Stimulated activated naive B cell treated with anti-CD40 and anti-IgM and Interleukin-4, amounts not matched to agents 10 μg/mL and 1 μg/mL and 100 μg/mL, for 72 hours (primary cell): Measurements from ENCODE around the gene PTPRN2.

Experiments used
- ATAC-seq, 2 donors: fragments of 150-1000 bp; cut with Tn5 transposase; replicated peaks; 2 replicates each; pipeline ENCODE4 v1.10.0; 2021; ENCODE audit warnings: moderate library complexity in 1 of 2
- DNase-seq: peaks from one replicate; pipeline ENCODE4 v3.0.0; 2021
- H3K27ac Mint-ChIP-seq: one replicate; pipeline ENCODE4 v1.8.0; 2022; ENCODE audit warnings: mild to moderate bottlenecking, mixed read lengths
- H3K27me3 Mint-ChIP-seq, 2 donors: one replicate each; pipeline ENCODE4 v1.8.0; 2022; ENCODE audit warnings: mixed read lengths in 2 of 2
- H3K36me3 Mint-ChIP-seq, 2 donors: one replicate each; pipeline ENCODE4 v1.8.0; 2022; ENCODE audit warnings: mixed read lengths in 2 of 2, mild to moderate bottlenecking in 1 of 2
- H3K4me1 Mint-ChIP-seq, 2 donors: one replicate each; pipeline ENCODE4 v1.8.0; 2022; ENCODE audit warnings: mixed read lengths in 2 of 2, mild to moderate bottlenecking in 1 of 2
- H3K4me3 Mint-ChIP-seq, 2 donors: one replicate each; pipeline ENCODE4 v1.8.0; 2022; ENCODE audit warnings: mild to moderate bottlenecking in 2 of 2, mixed read lengths in 2 of 2, moderate library complexity in 1 of 2
- H3K9me3 Mint-ChIP-seq, 2 donors: one replicate each; pipeline ENCODE4 v1.8.0; 2022; ENCODE audit warnings: mixed read lengths in 2 of 2, mild to moderate bottlenecking in 1 of 2

The PTPRN2 gene

GRCh38 chr7:157764946-157765537, 822.6 kb downstream of the PTPRN2 start:
- ATAC-seq (no peak), DNase-seq (no peak)
- no peak overlapping the region for H3K27ac Mint-ChIP-seq
- peaks cover 8 to 10% of the 10 kb centered on the region in 2 donors for H3K27me3 Mint-ChIP-seq
- H3K4me3 Mint-ChIP-seq: no peak overlapping the region
- H3K36me3 Mint-ChIP-seq: peaks cover 7 to 8% of the 10 kb centered on the region in 2 donors
- peaks cover 25 to 32% of the 10 kb centered on the region in 2 donors for H3K9me3 Mint-ChIP-seq
- H3K4me1 Mint-ChIP-seq: peaks cover 0 to 4% of the 10 kb centered on the region in 2 donors

GRCh38 chr7:157764193-157764592, 823.4 kb downstream of the PTPRN2 start:
- H3K4me3 Mint-ChIP-seq: no peak overlapping the region
- peaks cover 8 to 10% of the 10 kb centered on the region in 2 donors for H3K27me3 Mint-ChIP-seq
- peaks cover 7 to 8% of the 10 kb centered on the region in 2 donors for H3K36me3 Mint-ChIP-seq
- peaks cover 25 to 32% of the 10 kb centered on the region in 2 donors for H3K9me3 Mint-ChIP-seq
- peaks cover 0 to 4% of the 10 kb centered on the region in 2 donors for H3K4me1 Mint-ChIP-seq
- ATAC-seq (no peak), DNase-seq (no peak)
- H3K27ac Mint-ChIP-seq: no peak overlapping the region

- no peak overlapping the region for H3K4me3 Mint-ChIP-seq
- peaks cover 0 to 4% of the 10 kb centered on the region in 2 donors for H3K4me1 Mint-ChIP-seq
- H3K9me3 Mint-ChIP-seq: peaks cover 25 to 32% of the 10 kb centered on the region in 2 donors
- no peak for ATAC-seq
- no peak overlapping the region for H3K27ac Mint-ChIP-seq
- no peak for DNase-seq
- H3K27me3 Mint-ChIP-seq: peaks cover 8 to 10% of the 10 kb centered on the region in 2 donors
- H3K36me3 Mint-ChIP-seq: peaks cover 7 to 8% of the 10 kb centered on the region in 2 donors
Measured at GRCh38 chr7:157763279-157764000, 824.2 kb downstream of the PTPRN2 start.

GRCh38 chr7:157762824-157763223, 824.8 kb downstream of the PTPRN2 start:
- Mint-ChIP-seq H3K27me3 (peaks cover 8 to 10% of the 10 kb centered on the region in 2 donors), H3K36me3 (peaks cover 7 to 8% of the 10 kb centered on the region in 2 donors), H3K4me3 (no peak overlapping the region), H3K27ac (no peak overlapping the region), H3K4me1 (peaks cover 0 to 4% of the 10 kb centered on the region in 2 donors), H3K9me3 (peaks cover 25 to 32% of the 10 kb centered on the region in 2 donors)
- ATAC-seq (no peak), DNase-seq (no peak)

- H3K27ac Mint-ChIP-seq: no peak overlapping the region
Measured at GRCh38 chr7:157760004-157760730, 827.5 kb downstream of the PTPRN2 start.

GRCh38 chr7:157759246-157759805, 828.3 kb downstream of the PTPRN2 start:
- peaks cover 6 to 12% of the 10 kb centered on the region in 2 donors for H3K9me3 Mint-ChIP-seq
- ATAC-seq: no peak
- peaks cover 0 to 2% of the 10 kb centered on the region in 2 donors for H3K4me1 Mint-ChIP-seq
- no peaks in the 10 kb centered on the region for H3K36me3 Mint-ChIP-seq
- no peak for DNase-seq
- peaks cover 8 to 10% of the 10 kb centered on the region in 2 donors for H3K27me3 Mint-ChIP-seq
- no peak overlapping the region for H3K4me3 Mint-ChIP-seq
- no peak overlapping the region for H3K27ac Mint-ChIP-seq

More at GRCh38 chr7:157760004-157760730, 827.5 kb downstream of the PTPRN2 start:
- H3K36me3 Mint-ChIP-seq: no peaks in the 10 kb centered on the region
- peaks cover 0 to 2% of the 10 kb centered on the region in 2 donors for H3K4me1 Mint-ChIP-seq
- peaks cover 13 to 19% of the 10 kb centered on the region in 2 donors for H3K9me3 Mint-ChIP-seq
- ATAC-seq: no peak
- no peak for DNase-seq
- H3K4me3 Mint-ChIP-seq: no peak overlapping the region
- H3K27me3 Mint-ChIP-seq: peaks cover 8 to 10% of the 10 kb centered on the region in 2 donors

GRCh38 chr7:157758468-157759245, 829.0 kb downstream of the PTPRN2 start:
- peaks cover 8 to 10% of the 10 kb centered on the region in 2 donors for H3K27me3 Mint-ChIP-seq
- H3K27ac Mint-ChIP-seq: no peak overlapping the region
- no peaks in the 10 kb centered on the region for H3K36me3 Mint-ChIP-seq
- no peak for DNase-seq
- H3K4me1 Mint-ChIP-seq: peaks cover 0 to 2% of the 10 kb centered on the region in 2 donors
- no peak for ATAC-seq
- no peak overlapping the region for H3K4me3 Mint-ChIP-seq
- peaks cover 2 to 6% of the 10 kb centered on the region in 2 donors for H3K9me3 Mint-ChIP-seq

- H3K36me3 Mint-ChIP-seq: no peaks in the 10 kb centered on the region
- DNase-seq (no peak), ATAC-seq (no peak)
- no peak overlapping the region for H3K27ac Mint-ChIP-seq
- H3K4me3 Mint-ChIP-seq: no peak overlapping the region
- peaks cover 8 to 10% of the 10 kb centered on the region in 2 donors for H3K27me3 Mint-ChIP-seq
- peaks cover 0 to 2% of the 10 kb centered on the region in 2 donors for H3K9me3 Mint-ChIP-seq
- H3K4me1 Mint-ChIP-seq: peaks cover 0 to 2% of the 10 kb centered on the region in 2 donors
Measured at GRCh38 chr7:157757776-157758467, 829.7 kb downstream of the PTPRN2 start.

GRCh38 chr7:157757211-157757610, 830.4 kb downstream of the PTPRN2 start:
- no peak overlapping the region for H3K27ac Mint-ChIP-seq

GRCh38 chr7:157755741-157756140, 831.9 kb downstream of the PTPRN2 start:
- ATAC-seq (no peak), DNase-seq (no peak)
- H3K4me1 Mint-ChIP-seq: peaks cover 0 to 2% of the 10 kb centered on the region in 2 donors
- H3K27me3 Mint-ChIP-seq: peaks cover 6 to 7% of the 10 kb centered on the region in 2 donors
- H3K4me3 Mint-ChIP-seq: no peak overlapping the region
- H3K27ac Mint-ChIP-seq: no peak overlapping the region
- H3K9me3 Mint-ChIP-seq: peaks cover 0 to under 1% of the 10 kb centered on the region in 2 donors
- no peaks in the 10 kb centered on the region for H3K36me3 Mint-ChIP-seq

More at GRCh38 chr7:157757211-157757610, 830.4 kb downstream of the PTPRN2 start:
- ATAC-seq (no peak), DNase-seq (no peak)
- Mint-ChIP-seq H3K27me3 (peaks cover 8 to 10% of the 10 kb centered on the region in 2 donors), H3K4me3 (no peak overlapping the region), H3K36me3 (no peaks in the 10 kb centered on the region), H3K9me3 (peaks cover 0 to 2% of the 10 kb centered on the region in 2 donors), H3K4me1 (peaks cover 0 to 2% of the 10 kb centered on the region in 2 donors)

- H3K27me3 Mint-ChIP-seq: no peaks in the 10 kb centered on the region
- no peaks in the 10 kb centered on the region for H3K4me1 Mint-ChIP-seq
- H3K27ac Mint-ChIP-seq: no peak overlapping the region
- ATAC-seq (no peak), DNase-seq (no peak)
- no peak overlapping the region for H3K4me3 Mint-ChIP-seq
- H3K9me3 Mint-ChIP-seq: no peaks in the 10 kb centered on the region
- H3K36me3 Mint-ChIP-seq: no peaks in the 10 kb centered on the region
Measured at GRCh38 chr7:157754416-157754790, 833.2 kb downstream of the PTPRN2 start.

- no peak for ATAC-seq
- no peaks in the 10 kb centered on the region for H3K27me3 Mint-ChIP-seq
- H3K9me3 Mint-ChIP-seq: no peaks in the 10 kb centered on the region
Measured at GRCh38 chr7:157753713-157754415, 833.8 kb downstream of the PTPRN2 start.

More at GRCh38 chr7:157753713-157754415, 833.8 kb downstream of the PTPRN2 start:
- H3K36me3 Mint-ChIP-seq: no peaks in the 10 kb centered on the region
- no peak overlapping the region for H3K27ac Mint-ChIP-seq
- H3K4me3 Mint-ChIP-seq: no peak overlapping the region
- no peak for DNase-seq
- no peaks in the 10 kb centered on the region for H3K4me1 Mint-ChIP-seq
